Neuronal stem cell (in vitro differentiated cells): ENCODE results near the gene SMAD3.

Experiments used
- DNase-seq: peaks from one replicate; pipeline ENCODE4 v3.0.0-alpha.2; 2013; ENCODE audit warnings: low spot score
- H2AFZ ChIP-seq: one replicate; pipeline ENCODE4 v1.6.1; 2013; ENCODE audit warnings: mild to moderate bottlenecking, low read length, inconsistent platforms
- H2AK5ac ChIP-seq: 2 replicates; pipeline ENCODE4 v1.6.1; 2013; ENCODE audit warnings: low read depth, mild to moderate bottlenecking, inconsistent platforms, low read length, moderate library complexity, mixed read lengths
- H2BK120ac ChIP-seq: 2 replicates; pipeline ENCODE4 v1.6.1; 2013; ENCODE audit warnings: low read depth, mild to moderate bottlenecking, inconsistent platforms, low read length, moderate library complexity, mixed read lengths
- H2BK12ac ChIP-seq: one replicate; pipeline ENCODE4 v1.6.1; 2013; ENCODE audit warnings: low read length, inconsistent platforms
- H2BK15ac ChIP-seq: 2 replicates; pipeline ENCODE4 v1.6.1; 2013; ENCODE audit warnings: mild to moderate bottlenecking, low read length, inconsistent platforms, mixed read lengths
- H2BK5ac ChIP-seq: one replicate; pipeline ENCODE4 v1.6.1; 2013; ENCODE audit warnings: inconsistent platforms, mild to moderate bottlenecking, low read length, moderate library complexity
- H3K14ac ChIP-seq: one replicate; pipeline ENCODE4 v1.6.1; 2013; ENCODE audit warnings: low read length, inconsistent platforms
- H3K18ac ChIP-seq: 2 replicates; pipeline ENCODE4 v1.6.1; 2013; ENCODE audit warnings: low read length, inconsistent platforms
- H3K23ac ChIP-seq: 2 replicates; pipeline ENCODE4 v1.6.1; 2013; ENCODE audit warnings: low read depth, mild to moderate bottlenecking, mixed read lengths, low read length, inconsistent platforms; ENCODE audit not compliant: poor library complexity
- H3K27ac ChIP-seq: replicated peaks from 3 replicates; pipeline ENCODE4 v1.5.1; 2013; ENCODE audit warnings: low read length, inconsistent platforms
- H3K27me3 ChIP-seq, 3 experiments: 2 replicates each; pipeline ENCODE4 v1.6.1; 2013; ENCODE audit warnings: low read length in 3 of 3, mild to moderate bottlenecking in 2 of 3, inconsistent platforms in 1 of 3, low read depth in 1 of 3, mixed read lengths in 1 of 3, moderate library complexity in 1 of 3; ENCODE audit not compliant: control insufficient read depth in 3 of 3, insufficient read depth in 3 of 3
- H3K36me3 ChIP-seq, 2 donors: replicated peaks in 1 of 2; 2 replicates each; pipeline ENCODE4 v1.6.1; 2013; ENCODE audit warnings: low read length in 2 of 2; ENCODE audit not compliant: control insufficient read depth in 2 of 2, insufficient read depth in 2 of 2
- H3K4ac ChIP-seq: 2 replicates; pipeline ENCODE4 v1.6.1; 2013; ENCODE audit warnings: inconsistent platforms, mild to moderate bottlenecking, low read length, moderate library complexity
- H3K4me1 ChIP-seq, 2 donors: 1 replicate in 1 of 2; 2 replicates in 1 of 2; pipeline ENCODE4 v1.6.1; 2013; ENCODE audit warnings: low read length in 2 of 2, low read depth in 1 of 2; ENCODE audit not compliant: control insufficient read depth in 2 of 2, insufficient read depth in 1 of 2
- H3K4me2 ChIP-seq: one replicate; pipeline ENCODE4 v1.6.1; 2013; ENCODE audit warnings: mild to moderate bottlenecking, low read length, inconsistent platforms; ENCODE audit not compliant: insufficient read depth, poor library complexity, severe bottlenecking
- H3K4me3 ChIP-seq, 2 donors: 2 replicates each; pipeline ENCODE4 v1.5.1; 2013; ENCODE audit warnings: low read length in 2 of 2, mild to moderate bottlenecking in 2 of 2, inconsistent platforms in 1 of 2, moderate library complexity in 1 of 2
- H3K79me1 ChIP-seq: one replicate; pipeline ENCODE4 v1.6.1; 2013; ENCODE audit warnings: low read depth, mild to moderate bottlenecking, inconsistent platforms, low read length, moderate library complexity
- H3K9ac ChIP-seq: one replicate; pipeline ENCODE4 v1.6.1; 2013; ENCODE audit warnings: mild to moderate bottlenecking, low read depth, low read length, inconsistent platforms; ENCODE audit not compliant: poor library complexity
- H3K9me3 ChIP-seq, 2 donors: replicated peaks in 1 of 2; 2 replicates each; pipeline versions ENCODE3 to v1.6.1; 2013; ENCODE audit warnings: low read length in 2 of 2, mild to moderate bottlenecking in 2 of 2, inconsistent platforms in 1 of 2, low read depth in 1 of 2, mixed read lengths in 1 of 2, moderate library complexity in 1 of 2; ENCODE audit not compliant: control insufficient read depth in 2 of 2, insufficient read depth in 1 of 2
- H4K8ac ChIP-seq: one replicate; pipeline ENCODE4 v1.6.1; 2013; ENCODE audit warnings: low read depth, mild to moderate bottlenecking, inconsistent platforms, low read length, moderate library complexity
- H4K91ac ChIP-seq: one replicate; pipeline ENCODE4 v1.6.1; 2013; ENCODE audit warnings: low read length, low read depth, mild to moderate bottlenecking, inconsistent platforms; ENCODE audit not compliant: poor library complexity
- WGBS, 2 donors: extraction: QIAGEN DNeasy Blood & Tissue Kit; methylation state at CpG; one replicate each; pipeline ENCODE4 v1.1.7; 2013; ENCODE audit warnings: missing lambda C conversion rate in 2 of 2, mixed read lengths in 1 of 2; ENCODE audit not compliant: insufficient read length in 2 of 2, insufficient replicate concordance in 1 of 2; ENCODE audit errors: extremely low coverage in 2 of 2; 5-methylcytosine and 5-hydroxymethylcytosine counted together

Gene SMAD3

DNA sequence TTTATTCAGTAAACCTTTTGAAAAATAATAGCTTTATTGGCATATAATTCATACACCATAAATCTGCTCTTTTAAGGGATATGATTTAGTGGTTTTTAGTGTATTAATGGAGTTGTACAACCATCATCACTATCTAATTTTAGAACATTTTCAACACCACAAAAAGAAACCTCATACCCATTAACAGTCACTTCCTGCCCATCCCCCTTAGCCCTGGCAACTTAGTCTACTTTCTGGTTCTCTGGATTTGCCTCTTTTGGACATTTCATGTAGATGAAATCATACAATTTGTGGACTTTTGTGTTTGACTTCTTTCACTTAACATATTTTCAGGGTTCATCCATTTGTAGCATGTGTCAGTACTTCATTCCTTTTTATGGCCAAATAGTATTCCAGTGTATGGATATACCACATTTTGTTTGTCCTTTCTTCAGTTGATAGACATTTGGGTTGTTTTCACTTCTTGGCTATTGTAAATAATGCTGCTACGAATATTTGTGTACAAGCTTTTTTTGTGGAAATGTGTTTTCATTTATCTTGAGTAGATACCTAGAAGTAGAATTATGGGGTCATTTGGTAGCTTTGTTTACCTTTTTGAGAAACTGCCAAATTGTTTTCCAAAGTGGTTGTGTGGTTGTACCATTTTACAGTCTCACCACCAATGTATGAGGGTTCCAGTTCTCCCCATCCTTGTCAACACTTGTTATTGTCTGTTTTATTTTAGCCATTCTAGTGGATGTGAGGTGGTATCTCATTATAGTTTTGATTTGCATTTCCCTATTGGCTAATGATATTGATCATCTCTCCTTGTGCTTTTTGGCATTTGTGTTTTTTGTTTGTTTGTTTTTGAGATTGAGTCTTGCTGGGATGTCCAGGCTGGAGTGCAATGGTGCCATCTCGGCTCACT is 45.8 kb downstream of the SMAD3 start:
- no peak overlapping the region for H3K4me3 ChIP-seq
- H2BK5ac ChIP-seq: no peak overlapping the region
- H3K79me1 ChIP-seq: peaks cover 7% of the 10 kb centered on the region
- peaks cover 1 to 11% of the 10 kb centered on the region in 2 donors for H3K36me3 ChIP-seq
- H3K27ac ChIP-seq: no peak overlapping the region
- no peak overlapping the region for H3K4me2 ChIP-seq
- no peak overlapping the region for H2AFZ ChIP-seq
- H2AK5ac ChIP-seq: no peak overlapping the region
- no peak overlapping the region for H4K8ac ChIP-seq
- H4K91ac ChIP-seq: no peak overlapping the region
- no peak overlapping the region for H2BK12ac ChIP-seq
- no peak overlapping the region for H3K14ac ChIP-seq
- H3K9me3 ChIP-seq: peaks cover 1 to 24% of the 10 kb centered on the region in 2 donors
- peaks cover 4 to 12% of the 10 kb centered on the region in 2 donors for H3K4me1 ChIP-seq
- no CpG with 5 or more reads among the region's 2 CpGs for WGBS, 2 donors
- DNase-seq: no peak
- H3K4ac ChIP-seq: no peak overlapping the region
- no peak overlapping the region for H3K18ac ChIP-seq
- H2BK120ac ChIP-seq: no peak overlapping the region
- no peak overlapping the region for H3K9ac ChIP-seq
- no peak overlapping the region for H2BK15ac ChIP-seq
- no peak overlapping the region for H3K23ac ChIP-seq
- no peaks in the 10 kb centered on the region for H3K27me3 ChIP-seq

DNA sequence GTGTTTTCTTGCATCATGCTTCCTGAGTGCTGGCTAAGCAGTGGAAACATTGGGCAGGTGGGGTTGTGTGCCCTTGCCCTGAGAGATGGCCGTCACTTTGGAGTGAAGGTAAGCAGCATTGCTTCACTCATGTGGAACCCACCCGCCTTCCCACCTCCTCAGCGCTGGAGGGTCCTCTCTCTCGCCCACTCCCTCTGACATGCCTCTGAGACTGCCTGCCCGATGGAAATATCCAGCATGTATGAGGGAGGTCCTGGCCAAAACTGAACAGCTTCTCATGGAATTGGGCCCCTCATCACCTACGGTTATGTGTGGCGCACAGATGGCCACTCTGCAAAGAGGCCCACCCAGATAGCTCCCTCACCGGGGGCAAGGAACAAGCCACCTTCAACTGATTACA is 48.6 kb downstream of the SMAD3 start:
- no peak overlapping the region for H3K4me2 ChIP-seq
- H2BK15ac ChIP-seq: no peak overlapping the region
- no peak overlapping the region for H3K4ac ChIP-seq
- peaks cover 6 to 18% of the 10 kb centered on the region in 2 donors for H3K4me1 ChIP-seq
- no peak overlapping the region for H4K8ac ChIP-seq
- peaks cover 1 to 18% of the 10 kb centered on the region in 2 donors for H3K36me3 ChIP-seq
- H3K9me3 ChIP-seq: peaks cover 1 to 21% of the 10 kb centered on the region in 2 donors
- no peak overlapping the region for H2AK5ac ChIP-seq
- H4K91ac ChIP-seq: no peak overlapping the region
- no peak overlapping the region for H3K4me3 ChIP-seq
- DNase-seq: no peak
- H3K27ac ChIP-seq: no peak overlapping the region
- H2BK12ac ChIP-seq: no peak overlapping the region
- H3K18ac ChIP-seq: peak overlapping the region; percentile 22
- H3K14ac ChIP-seq: no peak overlapping the region
- H2BK120ac ChIP-seq: no peak overlapping the region
- no CpG with 5 or more reads among the region's 8 CpGs for WGBS, 2 donors
- H3K23ac ChIP-seq: no peak overlapping the region
- no peak overlapping the region for H2BK5ac ChIP-seq
- H3K9ac ChIP-seq: no peak overlapping the region
- peaks cover 8% of the 10 kb centered on the region for H3K79me1 ChIP-seq
- H2AFZ ChIP-seq: no peak overlapping the region
- H3K27me3 ChIP-seq: no peaks in the 10 kb centered on the region

DNA sequence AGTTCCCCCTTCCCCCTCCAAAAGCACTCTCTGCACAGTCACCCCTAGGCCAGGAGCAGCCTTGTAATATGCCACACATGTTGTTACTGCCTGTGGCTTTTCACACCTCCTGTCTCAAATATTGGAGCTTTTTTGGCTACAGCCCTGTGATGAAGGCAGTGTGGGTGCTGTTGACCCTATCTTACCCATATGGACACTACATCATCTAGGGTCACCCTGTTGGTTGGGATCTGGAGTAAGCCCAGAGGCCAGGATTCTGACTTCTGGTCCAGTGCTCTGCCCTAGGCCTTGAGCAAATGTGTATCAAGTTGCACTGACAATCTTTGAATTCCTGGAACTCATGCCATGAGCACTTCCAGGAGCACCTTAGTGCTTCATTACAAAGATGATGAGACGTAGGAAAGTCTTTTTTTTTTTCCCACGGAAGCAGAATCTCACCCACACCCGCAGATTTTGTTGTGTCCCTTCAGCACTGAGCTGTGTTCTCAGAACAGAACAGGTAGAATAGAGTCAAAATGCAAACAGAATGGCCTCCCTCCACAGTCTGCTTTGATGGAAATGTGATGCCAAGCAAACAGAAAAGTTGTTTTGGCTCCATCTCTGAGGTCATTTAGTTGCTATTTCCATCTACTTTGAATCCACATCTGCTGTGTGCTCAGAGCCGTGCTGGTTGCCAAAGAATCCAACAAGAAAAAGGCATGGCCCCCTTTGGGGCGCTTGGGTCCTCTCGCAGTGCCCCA is 49.6 kb downstream of the SMAD3 start:
- peaks cover 6 to 17% of the 10 kb centered on the region in 2 donors for H3K4me1 ChIP-seq
- no CpG with 5 or more reads among the region's 6 CpGs for WGBS, 2 donors
- H3K9ac ChIP-seq: no peak overlapping the region
- peaks cover 1 to 18% of the 10 kb centered on the region in 2 donors for H3K9me3 ChIP-seq
- peaks cover 0 to 18% of the 10 kb centered on the region in 2 donors for H3K36me3 ChIP-seq
- no peak overlapping the region for H4K91ac ChIP-seq
- H3K23ac ChIP-seq: no peak overlapping the region
- H3K79me1 ChIP-seq: peaks cover 9% of the 10 kb centered on the region
- no peak overlapping the region for H3K4me2 ChIP-seq
- no peak overlapping the region for H2AFZ ChIP-seq
- no peak overlapping the region for H4K8ac ChIP-seq
- no peak for DNase-seq
- H3K27ac ChIP-seq: no peak overlapping the region
- no peak overlapping the region for H2BK15ac ChIP-seq
- H2BK12ac ChIP-seq: no peak overlapping the region
- H2BK5ac ChIP-seq: no peak overlapping the region
- H3K27me3 ChIP-seq: no peaks in the 10 kb centered on the region
- H3K4me3 ChIP-seq: no peak overlapping the region
- no peak overlapping the region for H3K14ac ChIP-seq
- H3K18ac ChIP-seq: no peak overlapping the region
- H2AK5ac ChIP-seq: no peak overlapping the region
- H2BK120ac ChIP-seq: no peak overlapping the region
- H3K4ac ChIP-seq: no peak overlapping the region

DNA sequence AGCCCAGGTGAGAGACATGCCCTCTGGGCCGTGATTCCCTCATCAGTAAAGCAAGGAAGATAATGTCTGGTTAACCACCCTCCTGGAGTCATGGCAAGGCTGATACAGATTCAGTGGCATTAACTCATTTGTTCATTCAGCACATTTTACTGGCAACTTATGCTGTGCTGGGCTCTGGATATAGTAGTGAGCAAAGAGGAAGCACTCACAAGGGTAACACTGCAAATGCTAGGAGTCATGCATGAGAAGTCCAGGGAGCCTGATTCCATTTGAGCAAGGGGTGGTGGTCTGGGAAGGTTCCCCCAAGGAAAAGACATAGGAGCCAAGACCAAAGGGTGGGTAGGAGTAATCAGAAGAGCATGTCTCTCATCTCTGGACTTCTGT is 50.2 kb downstream of the SMAD3 start:
- WGBS, 2 donors: no CpG with 5 or more reads among the region's 1 CpG
- H3K14ac ChIP-seq: no peak overlapping the region

More for the DNA sequence above, 50.2 kb downstream of the SMAD3 start:
- H3K4me3 ChIP-seq: no peak overlapping the region
- peaks cover 6 to 20% of the 10 kb centered on the region in 2 donors for H3K4me1 ChIP-seq
- no peak overlapping the region for H2BK5ac ChIP-seq
- no peak overlapping the region for H2AFZ ChIP-seq
- H3K27ac ChIP-seq: no peak overlapping the region
- H3K9ac ChIP-seq: no peak overlapping the region
- H3K23ac ChIP-seq: no peak overlapping the region
- peaks cover 0 to 18% of the 10 kb centered on the region in 2 donors for H3K36me3 ChIP-seq
- H4K8ac ChIP-seq: no peak overlapping the region
- no peak overlapping the region for H4K91ac ChIP-seq
- H2AK5ac ChIP-seq: no peak overlapping the region
- H3K4me2 ChIP-seq: no peak overlapping the region
- no peak overlapping the region for H3K4ac ChIP-seq
- H3K18ac ChIP-seq: no peak overlapping the region
- peaks cover 9% of the 10 kb centered on the region for H3K79me1 ChIP-seq
- H3K27me3 ChIP-seq: no peaks in the 10 kb centered on the region
- H2BK15ac ChIP-seq: no peak overlapping the region
- DNase-seq: no peak
- no peak overlapping the region for H2BK12ac ChIP-seq
- peaks cover 1 to 15% of the 10 kb centered on the region in 2 donors for H3K9me3 ChIP-seq
- no peak overlapping the region for H2BK120ac ChIP-seq
